Measurements from ENCODE around the gene SMAD6. TPM values are rescaled to one million over a fixed set of nuclear protein-coding genes. Genes with fewer than 3 reads are reported as not detected.

SMAD6 gene
- total and polyA plus RNA-seq, 2 donors (not counting 1 experiment from before 2014, with no cell fraction given) = 1.2 to 8.9 TPM

GRCh38 chr15:66653852-66654251, 48.2 kb upstream of the SMAD6 start:
- no peaks in the 10 kb centered on the region for H3K79me2 ChIP-seq (ENCODE audit: control insufficient read depth, insufficient read depth, low read length)
- no peak for DNase-seq (ENCODE audit: low read depth in 2 of 2)
- no peaks in the 10 kb centered on the region for H3K36me3 ChIP-seq (ENCODE audit: control insufficient read depth, insufficient read depth, low read length)
- no peak overlapping the region for H3K4me3 ChIP-seq (replicated peaks in 1 of 4; ENCODE audit: control extremely low read depth in 1 of 4, insufficient read depth in 1 of 4, low read depth in 3 of 4, low read length in 4 of 4)
- H3K4me2 ChIP-seq (ENCODE audit: extremely low read depth, insufficient read depth, low read length) = no peak overlapping the region
- no peaks in the 10 kb centered on the region for H4K20me1 ChIP-seq (ENCODE audit: control insufficient read depth, extremely low read depth, insufficient read depth, low read length)
- H3K27me3 ChIP-seq (ENCODE audit: control insufficient read depth, insufficient read depth, low read length) = no peaks in the 10 kb centered on the region
- no peak overlapping the region for H3K9ac ChIP-seq (ENCODE audit: insufficient read depth, low read length)
- TF ChIP-seq CTCF (conservative IDR thresholded peaks at IDR 0.05 in 1 of 2, IDR thresholded peaks at IDR 0.05 in 1 of 2; ENCODE audit: low read depth in 1 of 2, low read length in 2 of 2) (no peak), EZH2 (IDR thresholded peaks at IDR 0.05; ENCODE audit: low read length, missing control alignments) (no peak)
- H3K9me3 ChIP-seq (ENCODE audit: control insufficient read depth, insufficient read depth, low read depth, low read length) = no peaks in the 10 kb centered on the region
- peaks cover 7% of the 10 kb centered on the region for H3K4me1 ChIP-seq (ENCODE audit: control insufficient read depth, extremely low read depth, insufficient read depth, low read length)
- no peak overlapping the region for H2AFZ ChIP-seq (ENCODE audit: low read length)
- H3K27ac ChIP-seq (ENCODE audit: insufficient read depth, low read length) = no peak overlapping the region

GRCh38 chr15:66654361-66654738, 47.7 kb upstream of the SMAD6 start:
- Histone ChIP-seq H2AFZ (ENCODE audit: low read length) (no peak overlapping the region), H3K4me1 (ENCODE audit: control insufficient read depth, extremely low read depth, insufficient read depth, low read length) (peaks cover 7% of the 10 kb centered on the region), H4K20me1 (ENCODE audit: control insufficient read depth, extremely low read depth, insufficient read depth, low read length) (no peaks in the 10 kb centered on the region), H3K27me3 (ENCODE audit: control insufficient read depth, insufficient read depth, low read length) (no peaks in the 10 kb centered on the region), H3K4me3 (replicated peaks in 1 of 4; ENCODE audit: control extremely low read depth in 1 of 4, insufficient read depth in 1 of 4, low read depth in 3 of 4, low read length in 4 of 4) (no peak overlapping the region), H3K4me2 (ENCODE audit: extremely low read depth, insufficient read depth, low read length) (no peak overlapping the region), H3K36me3 (ENCODE audit: control insufficient read depth, insufficient read depth, low read length) (no peaks in the 10 kb centered on the region), H3K27ac (ENCODE audit: insufficient read depth, low read length) (no peak overlapping the region), H3K9me3 (ENCODE audit: control insufficient read depth, insufficient read depth, low read depth, low read length) (no peaks in the 10 kb centered on the region), H3K79me2 (ENCODE audit: control insufficient read depth, insufficient read depth, low read length) (no peaks in the 10 kb centered on the region), H3K9ac (ENCODE audit: insufficient read depth, low read length) (no peak overlapping the region)
- no peak for DNase-seq (ENCODE audit: low read depth in 2 of 2)
- TF ChIP-seq EZH2 (IDR thresholded peaks at IDR 0.05; ENCODE audit: low read length, missing control alignments) (no peak), CTCF (conservative IDR thresholded peaks at IDR 0.05 in 1 of 2, IDR thresholded peaks at IDR 0.05 in 1 of 2; ENCODE audit: low read depth in 1 of 2, low read length in 2 of 2) (no peak)

- Histone ChIP-seq H3K27me3 (ENCODE audit: control insufficient read depth, insufficient read depth, low read length) (no peaks in the 10 kb centered on the region), H3K79me2 (ENCODE audit: control insufficient read depth, insufficient read depth, low read length) (no peaks in the 10 kb centered on the region), H3K9me3 (ENCODE audit: control insufficient read depth, insufficient read depth, low read depth, low read length) (no peaks in the 10 kb centered on the region), H2AFZ (ENCODE audit: low read length) (peak overlapping the region; percentile 75), H3K9ac (ENCODE audit: insufficient read depth, low read length) (peak overlapping the region; percentile 55), H3K27ac (ENCODE audit: insufficient read depth, low read length) (peak overlapping the region; percentile 20), H3K4me2 (ENCODE audit: extremely low read depth, insufficient read depth, low read length) (peak overlapping the region; percentile 59), H3K36me3 (ENCODE audit: control insufficient read depth, insufficient read depth, low read length) (no peaks in the 10 kb centered on the region), H3K4me1 (ENCODE audit: control insufficient read depth, extremely low read depth, insufficient read depth, low read length) (peaks cover 7% of the 10 kb centered on the region), H3K4me3 (replicated peaks in 1 of 4; ENCODE audit: control extremely low read depth in 1 of 4, insufficient read depth in 1 of 4, low read depth in 3 of 4, low read length in 4 of 4) (peak overlapping the region in 2 of 4 experiments; percentile 15 to 41), H4K20me1 (ENCODE audit: control insufficient read depth, extremely low read depth, insufficient read depth, low read length) (no peaks in the 10 kb centered on the region)
- peak in 1 of 2 donors; percentile 16 for DNase-seq (ENCODE audit: low read depth in 2 of 2)
- TF ChIP-seq CTCF (conservative IDR thresholded peaks at IDR 0.05 in 1 of 2, IDR thresholded peaks at IDR 0.05 in 1 of 2; ENCODE audit: low read depth in 1 of 2, low read length in 2 of 2) (no peak), EZH2 (IDR thresholded peaks at IDR 0.05; ENCODE audit: low read length, missing control alignments) (no peak)
Observed at GRCh38 chr15:66654739-66655375, 47.2 kb upstream of the SMAD6 start.

Measured in fibroblast of lung (primary cell).